Skin epidermis (tissue), 12 donors: ENCODE results near the gene SLC49A3.
"Not testable (repeated sequence)": the region's sequence is repeated elsewhere in the genome, so short reads cannot be mapped to it uniquely, and the experiment has no call there.

Experiments used
- H3K27ac ChIP-seq, 21 experiments: fragments of 200-600 bp; sonication (generic) in 11 of 21; one replicate each; pipeline ENCODE4 v1.5.0; 2020; ENCODE audit warnings: mild to moderate bottlenecking in 3 of 21, inconsistent platforms in 2 of 21, moderate library complexity in 2 of 21
- H3K4me3 ChIP-seq, 7 experiments: fragments of 200-600 bp; sonication (generic) in 2 of 7; one replicate each; pipeline ENCODE4 v1.5.0; 2020; ENCODE audit warnings: inconsistent platforms in 2 of 7, mild to moderate bottlenecking in 2 of 7, moderate library complexity in 1 of 7

The SLC49A3 gene

DNA sequence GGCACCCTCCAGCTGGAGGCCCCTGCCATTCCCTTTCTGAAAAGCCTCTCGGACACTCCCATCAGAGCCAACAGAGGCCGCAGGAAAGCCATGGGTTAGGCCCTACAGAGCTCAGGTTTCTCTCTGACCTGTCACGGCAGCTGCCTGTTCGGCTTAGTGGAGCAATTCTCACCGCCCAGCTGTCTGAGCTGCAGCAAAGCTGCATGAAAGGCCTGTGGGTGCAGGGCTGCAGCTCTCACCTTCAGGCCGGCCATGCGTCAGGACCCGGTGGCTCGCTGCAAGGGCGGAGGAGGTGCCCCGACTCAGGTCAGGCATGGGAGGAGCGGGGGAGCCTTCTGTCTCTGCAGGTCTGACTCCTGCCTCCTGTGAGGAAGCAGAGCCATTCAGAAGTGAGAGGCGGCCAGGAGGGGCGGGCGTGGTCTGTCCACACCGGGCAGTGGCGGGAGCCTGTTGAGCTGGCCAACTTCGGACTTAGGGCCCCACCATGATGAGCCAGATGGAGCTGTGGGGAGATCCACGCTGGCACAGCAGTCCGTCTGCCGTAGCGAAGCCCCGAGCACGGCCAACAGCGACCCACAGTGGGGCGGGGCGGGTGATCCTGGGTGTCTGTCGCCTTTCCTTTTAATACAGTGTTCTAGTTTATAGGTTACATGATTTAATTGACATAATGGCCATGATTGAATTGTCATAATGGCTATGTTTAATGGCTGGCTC, 40.2 kb downstream of the SLC49A3 start:
- H3K27ac ChIP-seq: no peak overlapping the region
- no peak overlapping the region for H3K4me3 ChIP-seq

DNA sequence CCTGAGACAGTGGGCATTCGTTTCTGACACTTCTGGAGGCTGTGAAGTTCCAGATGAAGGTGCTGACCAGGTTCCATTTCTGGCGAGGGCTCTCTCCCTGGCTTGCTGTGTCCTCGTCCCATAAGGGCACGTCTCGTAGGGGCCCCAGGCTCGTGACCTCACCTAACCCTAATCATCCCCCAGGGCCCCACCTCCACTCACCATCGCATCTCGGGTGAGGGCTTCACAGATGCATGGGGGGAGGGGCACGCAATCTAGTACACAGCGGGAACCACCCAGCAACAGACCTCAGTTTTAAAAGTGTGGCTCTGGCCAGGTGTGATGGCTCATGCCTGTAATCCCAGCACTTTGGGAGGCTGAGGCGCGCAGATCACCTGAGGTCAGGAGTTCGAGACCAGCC, 41.5 kb downstream of the SLC49A3 start:
- Histone ChIP-seq H3K4me3 (no peak overlapping the region), H3K27ac (no peak overlapping the region)

DNA sequence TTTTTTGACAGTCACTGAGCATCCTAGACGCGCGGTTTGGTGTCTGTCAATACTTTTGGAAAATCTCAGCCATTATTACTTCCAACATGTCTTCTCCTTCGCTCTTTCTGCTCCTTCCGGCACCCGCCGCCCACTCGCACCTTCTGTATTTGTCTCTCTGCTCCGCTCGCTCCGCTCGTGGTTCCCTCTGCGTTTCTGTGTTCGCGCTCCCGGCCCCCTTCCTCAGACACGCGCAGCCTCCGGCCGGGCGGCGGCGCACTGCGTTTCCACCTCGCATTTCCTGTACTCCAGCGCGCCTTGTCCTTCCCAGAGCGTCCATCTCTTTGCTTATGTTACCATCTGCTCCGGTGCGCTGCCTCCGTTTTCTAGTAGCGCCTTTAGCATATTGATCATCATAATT, 42.5 kb downstream of the SLC49A3 start:
- Histone ChIP-seq H3K27ac (no peak overlapping the region), H3K4me3 (no peak overlapping the region)

DNA sequence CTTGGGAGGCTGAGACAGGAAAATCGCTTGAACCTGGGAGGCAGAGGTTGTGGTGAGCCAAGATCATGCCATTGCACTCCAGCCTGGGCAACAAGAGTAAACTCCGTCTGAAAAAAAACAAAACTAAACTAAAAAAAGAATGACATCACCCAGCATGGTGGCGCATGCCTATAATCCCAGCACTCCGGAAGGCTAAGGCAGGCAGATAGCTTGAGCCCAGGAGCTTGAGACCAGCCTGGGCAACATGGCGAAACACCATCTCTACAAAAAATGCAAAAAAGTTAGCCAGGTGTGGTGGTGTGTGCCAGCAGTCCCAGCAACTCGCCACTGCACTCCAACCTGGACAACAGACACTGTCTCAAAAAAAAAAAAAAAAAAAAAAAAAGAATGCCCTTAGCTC, 46.6 kb downstream of the SLC49A3 start:
- not testable (repeated sequence) for H3K27ac ChIP-seq, H3K4me3 ChIP-seq

DNA sequence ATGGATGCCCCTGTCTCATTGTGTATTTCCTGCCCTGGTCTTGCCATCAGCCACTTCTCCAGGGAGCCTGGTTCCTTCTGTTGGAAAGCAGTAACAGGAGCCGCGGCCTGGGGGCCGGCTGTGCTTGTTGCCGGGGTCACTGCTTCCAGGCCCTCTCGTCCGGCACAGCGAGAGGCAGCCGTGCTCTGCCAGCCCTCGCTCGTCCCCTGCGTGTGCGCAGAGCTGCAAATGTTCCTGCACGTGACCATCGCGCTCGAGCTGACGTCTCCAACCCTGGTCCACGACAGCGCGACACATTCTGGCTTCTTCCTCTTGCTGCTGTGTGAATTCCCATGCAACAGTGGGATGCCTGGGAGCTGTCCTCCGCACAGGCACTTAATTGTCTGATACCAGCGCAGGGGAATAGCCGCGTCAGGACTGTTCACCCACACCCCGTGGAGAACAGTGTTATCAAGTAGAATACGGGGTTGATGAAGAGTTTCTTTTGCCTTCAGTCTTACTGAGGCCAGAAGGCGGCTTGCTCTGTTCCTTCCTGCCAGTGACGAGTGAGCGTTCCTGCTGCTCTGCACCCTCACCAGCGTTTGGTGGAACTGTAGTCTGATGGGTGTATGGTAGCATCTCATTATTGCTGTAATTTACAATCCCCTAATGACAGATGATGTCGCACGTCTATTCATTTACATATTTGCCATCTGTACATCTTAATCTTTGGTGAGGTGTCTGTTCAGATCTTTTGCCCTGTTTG, 51.2 kb downstream of the SLC49A3 start:
- H3K27ac ChIP-seq: no peak overlapping the region
- no peak overlapping the region for H3K4me3 ChIP-seq

DNA sequence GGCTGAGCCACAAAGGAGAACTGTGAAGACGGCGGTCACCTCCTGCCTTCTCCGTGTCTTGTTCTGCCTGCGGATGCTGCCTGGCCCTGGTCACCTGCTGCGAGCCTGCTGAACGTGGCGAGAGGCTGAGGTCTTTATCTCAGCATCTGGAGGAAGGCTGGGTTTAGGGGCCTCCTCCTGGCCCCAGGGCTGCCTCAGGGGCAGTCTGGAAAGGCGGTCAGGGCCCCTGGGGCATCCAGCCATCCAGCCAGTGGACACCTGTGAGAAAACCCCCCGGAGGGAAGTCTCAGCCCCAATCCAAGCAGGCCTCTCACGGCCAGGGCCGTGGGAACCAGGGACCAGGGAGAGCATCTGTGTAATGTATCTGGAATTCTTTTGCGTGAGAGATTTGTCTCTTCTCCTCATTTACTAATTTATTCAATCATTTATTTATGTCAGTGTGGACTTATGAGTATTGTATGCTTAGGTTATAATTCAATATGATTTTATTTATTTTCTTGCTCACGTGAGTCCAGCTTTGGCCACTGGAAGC, 52.3 kb downstream of the SLC49A3 start:
- no peak overlapping the region for H3K4me3 ChIP-seq

DNA sequence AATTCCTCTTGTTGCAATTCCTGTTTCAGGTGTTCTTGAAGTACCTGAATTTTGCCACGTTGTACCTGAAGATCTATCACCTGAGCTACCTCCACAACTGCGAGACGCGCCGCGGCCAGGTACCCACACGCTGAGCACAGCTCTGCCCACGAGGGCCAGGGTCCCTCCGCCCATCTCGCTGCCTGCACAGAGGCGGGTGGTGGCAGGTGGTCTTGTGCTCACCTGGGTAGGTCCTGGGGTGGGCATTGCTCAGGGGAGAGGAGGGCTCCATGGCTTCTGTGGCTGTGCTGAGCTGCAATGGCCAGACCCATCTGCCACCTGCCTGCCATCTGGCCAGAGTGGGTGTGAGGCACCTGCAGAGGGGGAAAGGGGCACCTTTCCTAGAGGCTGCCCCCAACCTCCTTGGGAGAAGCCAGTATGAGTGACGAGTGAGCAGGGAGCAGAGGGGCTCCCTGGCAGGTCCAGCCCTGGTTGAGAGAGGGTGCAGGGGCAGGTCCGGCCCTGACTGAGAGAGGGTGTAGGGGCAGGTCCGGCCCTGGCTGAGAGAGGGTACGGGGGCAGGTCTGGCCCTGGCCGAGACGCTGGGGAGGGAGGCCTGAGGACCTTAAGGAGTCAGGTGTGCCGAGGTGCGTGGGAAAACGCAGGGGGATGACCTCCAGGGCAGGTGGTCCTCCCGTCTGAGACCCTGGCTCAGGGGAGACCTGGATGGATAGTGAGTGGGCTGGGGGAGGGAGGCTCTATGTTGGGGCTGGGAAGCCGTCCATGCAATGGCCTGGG, 52.9 kb downstream of the SLC49A3 start:
- Histone ChIP-seq H3K27ac (no peak overlapping the region), H3K4me3 (no peak overlapping the region)

More for the DNA sequence above, 52.3 kb downstream of the SLC49A3 start:
- no peak overlapping the region for H3K27ac ChIP-seq

DNA sequence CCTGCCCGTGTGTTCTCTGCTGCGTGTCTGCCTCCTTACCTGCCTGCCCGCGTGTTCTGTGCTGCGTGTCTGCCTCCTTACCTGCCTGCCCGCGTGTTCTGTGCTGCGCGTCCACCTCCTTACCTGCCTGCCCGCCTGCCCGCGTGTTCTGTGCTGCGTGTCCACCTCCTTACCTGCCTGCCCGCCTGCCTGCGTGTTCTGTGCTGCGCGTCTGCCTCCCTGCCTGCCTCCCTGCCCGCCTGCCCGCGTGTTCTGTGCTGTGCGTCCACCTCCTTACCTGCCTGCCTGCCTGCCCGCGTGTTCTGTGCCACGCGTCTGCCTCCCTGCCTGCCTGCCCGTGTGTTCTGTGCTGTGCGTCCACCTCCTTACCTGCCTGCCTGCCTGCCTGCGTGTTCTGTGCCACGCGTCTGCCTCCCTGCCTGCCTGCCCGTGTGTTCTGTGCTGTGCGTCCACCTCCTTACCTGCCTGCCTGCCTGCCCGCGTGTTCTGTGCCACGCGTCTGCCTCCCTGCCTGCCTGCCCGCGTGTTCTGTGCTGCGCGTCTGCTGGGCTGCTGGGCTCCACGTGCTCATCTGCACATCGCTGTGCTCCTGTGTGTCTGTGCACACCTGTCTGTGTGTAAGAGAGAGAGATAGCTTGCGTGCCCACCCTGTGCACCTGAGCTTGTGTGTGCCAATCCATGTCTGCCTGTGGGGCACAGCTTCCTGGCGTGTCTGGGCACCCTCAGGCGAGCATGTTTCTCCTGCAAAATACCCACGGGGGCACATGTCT, 53.7 kb downstream of the SLC49A3 start:
- H3K27ac ChIP-seq: not testable (repeated sequence)

DNA sequence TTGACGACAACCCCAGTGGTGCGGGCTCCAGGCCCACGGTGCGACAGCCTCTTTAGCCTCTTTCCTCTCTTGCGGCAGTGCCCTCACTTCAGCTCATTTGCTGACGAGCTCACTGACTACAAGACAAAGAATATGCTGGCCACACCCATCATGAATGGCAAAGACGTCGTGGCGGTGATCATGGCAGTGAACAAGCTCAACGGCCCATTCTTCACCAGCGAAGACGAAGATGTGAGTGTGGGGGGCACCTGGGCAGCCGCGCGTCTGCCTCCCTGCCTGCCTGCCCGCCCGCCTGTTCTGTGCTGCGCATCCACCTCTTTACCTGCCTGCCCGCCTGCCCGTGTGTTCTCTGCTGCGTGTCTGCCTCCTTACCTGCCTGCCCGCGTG, 54.4 kb downstream of the SLC49A3 start:
- H3K27ac ChIP-seq: no peak overlapping the region

More for the DNA sequence above, 53.7 kb downstream of the SLC49A3 start:
- not testable (repeated sequence) for H3K4me3 ChIP-seq

DNA sequence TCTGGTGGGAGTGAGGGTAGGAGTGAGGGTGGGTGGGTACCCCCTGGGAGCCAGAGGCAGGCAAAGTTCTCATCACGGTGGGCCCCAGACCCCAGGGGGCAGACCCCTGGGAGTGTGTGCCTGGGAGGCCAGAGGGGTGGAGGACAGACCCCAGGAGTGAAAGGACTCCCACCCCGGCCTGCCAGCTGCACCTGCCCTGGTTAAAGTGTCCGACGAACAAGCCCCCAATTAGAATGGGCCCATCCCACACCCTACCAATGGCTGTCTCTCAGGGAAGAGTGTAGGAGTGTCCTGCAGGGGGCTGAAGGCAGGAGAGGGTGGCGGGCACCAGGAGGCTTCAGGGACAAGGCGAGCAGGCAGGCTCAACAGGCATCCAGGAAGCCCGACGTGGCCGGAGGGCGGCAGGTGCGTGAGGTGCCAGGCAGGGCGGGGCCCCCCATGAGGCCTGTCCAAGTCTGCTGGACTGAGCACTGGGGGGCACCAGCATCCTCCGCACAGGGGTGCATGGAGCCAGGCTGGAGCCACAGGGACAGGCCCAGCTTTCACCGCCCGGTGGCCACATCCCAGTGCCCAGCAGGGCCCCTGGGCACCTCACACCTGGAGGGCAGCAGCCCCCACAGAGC, 54.9 kb downstream of the SLC49A3 start:
- H3K4me3 ChIP-seq: no peak overlapping the region
- no peak overlapping the region for H3K27ac ChIP-seq

More for the DNA sequence above, 54.4 kb downstream of the SLC49A3 start:
- no peak overlapping the region for H3K4me3 ChIP-seq

DNA sequence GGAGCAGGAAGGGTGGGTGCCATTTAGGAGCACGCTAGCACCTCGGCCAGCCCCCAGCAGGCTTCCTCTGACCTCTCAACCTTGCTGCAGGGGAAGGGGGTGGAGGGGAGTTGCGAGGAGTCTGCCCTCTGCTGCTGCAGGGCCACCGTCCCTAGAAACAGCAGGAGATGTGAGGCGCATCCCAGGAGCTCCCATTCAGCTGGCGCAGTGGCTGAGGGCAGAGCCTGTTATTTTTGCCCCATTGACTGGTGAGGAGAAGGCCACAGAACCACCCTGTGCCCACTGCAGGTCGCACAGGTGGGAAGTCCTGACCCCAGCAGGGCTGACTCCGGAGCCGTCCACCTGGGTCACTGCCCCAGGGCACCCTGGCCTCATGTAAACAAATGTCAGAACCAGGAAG, 55.5 kb downstream of the SLC49A3 start:
- no peak overlapping the region for H3K27ac ChIP-seq

DNA sequence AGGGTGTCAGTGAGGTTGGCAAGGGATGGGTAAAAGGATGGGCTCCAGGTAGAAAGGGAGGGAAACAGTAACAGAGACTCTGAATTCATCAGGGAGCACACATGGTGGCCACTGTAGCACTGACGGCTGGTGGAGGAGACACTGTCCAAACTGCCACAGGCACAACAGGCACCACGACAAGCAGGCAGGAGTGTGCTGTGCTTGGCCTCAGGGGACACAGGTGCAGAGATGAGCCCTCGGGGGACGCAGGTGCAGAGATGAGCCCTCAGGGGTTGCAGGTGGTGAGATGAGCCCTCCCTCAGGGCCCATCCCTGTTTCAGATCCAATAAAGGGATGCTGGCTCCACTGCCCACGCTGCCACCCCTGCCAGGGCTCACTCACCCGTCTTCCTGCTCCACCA, 56.0 kb downstream of the SLC49A3 start:
- no peak overlapping the region for H3K27ac ChIP-seq
- no peak overlapping the region for H3K4me3 ChIP-seq

More for the DNA sequence above, 55.5 kb downstream of the SLC49A3 start:
- H3K4me3 ChIP-seq: no peak overlapping the region

DNA sequence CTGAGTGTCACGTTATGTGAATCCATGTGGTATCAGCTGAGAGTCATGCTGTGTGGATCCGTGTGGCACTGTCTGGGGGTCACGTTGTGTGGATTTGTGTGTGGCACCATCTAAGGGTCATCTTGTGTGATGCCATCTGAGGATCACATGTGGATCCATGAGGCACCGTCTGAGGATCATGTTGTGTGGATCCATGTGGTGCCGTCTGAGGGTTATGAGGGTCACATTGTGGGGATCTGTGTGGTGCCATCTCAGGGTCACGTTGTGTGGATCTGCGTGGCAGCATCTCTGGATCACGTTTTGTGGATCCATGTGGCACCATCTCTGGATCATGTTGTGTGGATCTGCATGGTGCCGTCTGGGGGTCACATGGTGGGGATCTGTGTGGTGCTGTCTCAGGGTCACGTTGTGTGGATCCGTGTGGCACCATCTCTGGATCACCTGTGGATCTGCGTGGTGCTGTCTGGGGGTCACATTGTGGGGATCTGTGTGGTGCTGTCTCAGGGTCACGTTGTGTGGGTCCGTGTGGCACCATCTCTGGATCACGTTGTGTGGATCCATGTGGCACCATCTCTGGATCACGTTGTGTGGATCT, 56.7 kb downstream of the SLC49A3 start:
- no peak overlapping the region for H3K4me3 ChIP-seq
- no peak overlapping the region for H3K27ac ChIP-seq
